Activated CD4-positive, alpha-beta T cell treated with anti-CD3 and anti-CD28 coated beads, Interleukin-2, amount 50 U/mL, for 1 hour (primary cell): Measurements from ENCODE around the gene SCP2.

ENCODE experiments used
- DNase-seq: peaks from one replicate; pipeline ENCODE4 v3.0.0-alpha.2; 2020

The SCP2 gene

DNA sequence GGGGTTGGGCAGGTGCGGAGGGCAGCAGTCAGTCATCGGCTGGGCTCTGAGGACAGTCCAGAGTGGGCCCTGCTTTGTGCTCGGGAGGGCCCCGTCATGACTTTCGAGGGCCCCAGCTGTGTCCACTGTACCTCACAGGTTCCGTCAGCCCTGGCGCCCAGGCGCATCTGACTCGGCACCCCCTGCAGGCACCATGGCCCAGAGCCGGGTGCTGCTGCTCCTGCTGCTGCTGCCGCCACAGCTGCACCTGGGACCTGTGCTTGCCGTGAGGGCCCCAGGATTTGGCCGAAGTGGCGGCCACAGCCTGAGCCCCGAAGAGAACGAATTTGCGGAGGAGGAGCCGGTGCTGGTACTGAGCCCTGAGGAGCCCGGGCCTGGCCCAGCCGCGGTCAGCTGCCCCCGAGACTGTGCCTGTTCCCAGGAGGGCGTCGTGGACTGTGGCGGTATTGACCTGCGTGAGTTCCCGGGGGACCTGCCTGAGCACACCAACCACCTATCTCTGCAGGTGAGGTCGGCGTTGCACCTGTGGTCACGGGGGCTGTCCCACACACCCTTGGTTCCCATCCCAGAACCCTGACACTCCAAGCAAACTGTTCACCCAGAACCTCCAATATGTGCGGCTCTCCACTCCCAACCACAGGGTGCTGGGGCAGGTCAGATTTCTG is 142.7 kb downstream of the SCP2 start:
- no peak for DNase-seq

DNA sequence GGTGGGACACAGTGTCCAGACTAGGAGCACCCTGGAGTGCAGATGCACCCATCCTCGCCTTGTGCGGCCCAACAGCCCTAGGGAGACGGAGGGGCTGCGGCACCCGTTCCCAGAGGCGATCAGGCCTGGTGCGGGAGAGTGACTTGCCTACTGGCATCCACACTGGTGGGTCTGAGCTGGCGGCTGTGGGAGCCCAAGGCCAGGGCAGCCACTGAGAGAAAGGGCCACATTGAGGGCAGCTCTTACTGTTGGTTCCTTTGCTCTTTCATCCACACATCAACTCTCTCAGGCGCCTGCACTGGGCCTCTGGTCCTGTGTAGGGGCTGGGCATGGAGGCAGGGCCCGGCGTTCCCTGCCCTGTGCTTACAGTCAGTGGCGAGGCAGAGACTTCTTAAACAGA is 143.5 kb downstream of the SCP2 start:
- no peak for DNase-seq

- DNase-seq: no peak
Observed at GRCh38 chr1:53071167-53071865, 144.2 kb downstream of the SCP2 start.

- DNase-seq: no peak
Observed at GRCh38 chr1:53071915-53072314, 144.8 kb downstream of the SCP2 start.

DNA sequence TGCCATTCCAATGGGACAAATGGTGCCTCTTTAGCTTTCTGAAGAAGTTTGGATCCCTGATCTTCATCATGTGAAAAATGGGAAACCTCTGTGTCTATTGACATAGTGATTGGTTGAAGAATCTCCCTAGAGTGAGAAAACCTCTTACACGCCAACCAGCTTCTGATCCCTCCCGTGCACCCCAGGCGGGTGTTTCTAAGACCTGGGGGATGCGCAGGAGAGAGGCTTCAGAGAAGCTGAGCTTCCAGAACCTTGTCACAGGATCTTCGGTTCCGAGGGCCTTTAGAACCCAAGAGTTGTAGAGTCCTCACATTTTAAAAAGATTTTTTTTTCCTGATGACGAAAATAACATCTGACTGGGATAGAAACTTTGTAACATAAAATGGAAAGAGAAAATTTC is 146.2 kb downstream of the SCP2 start:
- DNase-seq: no peak

DNA sequence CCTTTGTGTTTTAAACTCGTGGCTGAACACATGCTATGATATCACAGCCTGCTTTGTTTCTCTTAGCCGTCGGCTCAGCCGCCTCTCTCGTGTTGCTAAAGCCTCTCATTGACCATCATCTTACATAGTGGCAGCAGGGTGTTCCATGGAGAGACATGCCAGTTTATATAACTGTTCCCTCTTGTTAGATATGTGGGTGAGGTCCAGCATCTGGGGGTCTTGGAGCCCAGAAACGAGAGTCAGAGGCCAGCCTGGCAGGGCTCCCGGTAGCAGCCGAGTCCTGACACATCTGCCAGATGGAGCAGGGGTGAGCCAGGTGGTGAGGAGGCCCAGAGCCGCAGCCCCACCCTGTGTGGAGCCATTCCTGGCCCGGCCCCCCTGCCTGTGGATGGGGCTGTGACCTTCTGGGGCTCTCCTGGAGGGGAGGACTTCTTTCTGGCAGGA is 146.8 kb downstream of the SCP2 start:
- no peak for DNase-seq

DNA sequence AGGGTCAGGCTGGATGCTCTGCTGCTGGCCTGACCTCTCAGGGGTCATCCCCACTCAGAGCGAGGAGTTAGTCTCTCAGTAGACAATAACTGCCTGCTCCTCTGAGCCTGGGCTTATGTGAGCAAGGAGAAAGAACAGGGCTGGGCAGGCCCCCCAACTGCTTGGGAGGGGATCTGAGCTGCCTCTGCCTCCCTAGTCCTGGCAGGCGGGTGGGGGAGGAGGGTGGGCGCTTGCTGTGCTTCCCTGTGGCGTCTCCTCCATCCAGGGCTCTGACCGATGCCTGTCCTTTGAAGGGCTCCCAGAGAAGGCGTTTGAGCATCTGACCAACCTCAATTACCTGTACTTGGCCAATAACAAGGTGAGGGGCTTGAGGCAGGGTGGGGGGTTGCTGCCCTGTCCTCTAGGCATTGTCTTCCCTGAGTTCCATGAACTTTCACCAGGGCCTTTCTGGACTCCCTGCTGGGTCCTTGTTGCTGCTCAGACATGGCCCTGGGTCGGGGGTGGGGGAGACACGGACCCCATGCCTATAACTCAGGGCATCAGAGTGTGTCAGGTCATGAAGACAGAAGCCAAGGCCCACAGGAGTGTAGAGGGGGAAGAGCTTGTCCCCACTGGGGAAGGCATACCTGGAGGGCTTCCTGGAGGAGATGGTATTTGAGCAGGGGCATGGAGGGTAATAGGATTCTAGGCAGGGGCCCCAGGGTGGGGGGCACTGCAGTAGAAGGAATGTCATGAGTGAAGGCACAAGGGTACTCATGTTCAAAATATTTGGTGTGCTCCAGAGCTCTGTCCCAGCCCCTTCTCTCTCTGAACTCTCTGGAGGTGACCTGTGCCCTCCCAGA is 147.5 kb downstream of the SCP2 start:
- no peak for DNase-seq

GRCh38 chr1:53075206-53075605 is 148.1 kb downstream of the SCP2 start:
- DNase-seq: no peak

- DNase-seq: no peak
Observed at GRCh38 chr1:53075761-53076163, 148.7 kb downstream of the SCP2 start.

DNA sequence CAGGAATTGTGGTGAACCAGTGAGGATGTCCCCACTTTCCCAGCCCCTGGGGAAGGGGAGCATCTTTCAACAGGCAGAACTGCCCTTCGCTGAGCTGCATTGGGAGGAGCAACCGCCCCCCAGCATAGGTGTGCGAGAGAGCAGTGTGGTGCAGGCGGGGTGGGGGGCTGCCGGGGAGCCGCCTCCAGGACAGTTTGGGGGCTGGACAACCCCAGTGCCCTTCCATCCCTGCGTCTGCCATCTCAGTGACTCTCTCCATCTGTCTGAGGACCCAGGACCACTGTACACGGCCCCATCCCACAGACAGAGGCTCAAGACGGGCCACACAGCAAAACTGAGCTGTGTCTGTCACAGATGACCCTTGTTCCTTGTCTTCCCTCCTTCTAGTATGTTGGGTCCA is 149.1 kb downstream of the SCP2 start:
- DNase-seq: no peak

DNA sequence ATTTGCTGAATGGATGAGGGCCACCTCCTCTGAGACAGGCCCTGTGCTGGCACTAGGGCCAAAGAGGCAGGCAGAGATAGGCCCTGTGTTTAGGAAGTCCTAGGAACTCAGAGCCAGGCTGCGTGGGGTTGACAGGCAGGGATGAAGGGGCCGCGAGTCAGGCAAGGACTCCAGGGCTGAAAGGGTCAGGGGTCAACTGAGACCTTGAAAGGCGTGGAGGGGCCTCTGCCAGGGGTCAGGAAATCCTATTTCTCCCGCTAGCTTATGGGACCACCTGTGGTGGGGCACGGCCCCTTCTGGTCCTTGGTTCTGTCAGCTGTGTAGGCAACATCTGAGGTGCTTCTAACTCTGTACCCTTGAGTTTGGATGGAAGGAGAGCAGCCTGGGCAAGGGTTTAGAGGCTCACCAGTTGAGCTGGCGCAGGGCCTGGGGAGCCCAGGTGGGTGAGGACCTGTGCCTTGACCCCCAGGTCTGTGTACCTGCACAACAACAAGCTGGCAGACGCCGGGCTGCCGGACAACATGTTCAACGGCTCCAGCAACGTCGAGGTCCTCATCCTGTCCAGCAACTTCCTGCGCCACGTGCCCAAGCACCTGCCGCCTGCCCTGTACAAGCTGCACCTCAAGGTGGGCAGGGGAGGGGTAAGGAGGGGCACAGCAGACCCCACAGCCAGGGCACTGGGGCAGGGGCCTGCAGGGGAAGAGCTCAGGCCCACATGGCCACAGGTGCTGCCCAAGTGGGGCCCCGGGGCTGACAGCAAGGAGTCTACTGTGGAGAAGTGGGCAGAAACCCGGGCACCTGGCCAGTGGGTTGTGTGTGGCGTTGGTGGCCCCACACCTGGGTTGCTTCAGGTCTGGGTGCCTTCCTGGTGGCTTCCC is 149.9 kb downstream of the SCP2 start:
- DNase-seq: no peak

DNA sequence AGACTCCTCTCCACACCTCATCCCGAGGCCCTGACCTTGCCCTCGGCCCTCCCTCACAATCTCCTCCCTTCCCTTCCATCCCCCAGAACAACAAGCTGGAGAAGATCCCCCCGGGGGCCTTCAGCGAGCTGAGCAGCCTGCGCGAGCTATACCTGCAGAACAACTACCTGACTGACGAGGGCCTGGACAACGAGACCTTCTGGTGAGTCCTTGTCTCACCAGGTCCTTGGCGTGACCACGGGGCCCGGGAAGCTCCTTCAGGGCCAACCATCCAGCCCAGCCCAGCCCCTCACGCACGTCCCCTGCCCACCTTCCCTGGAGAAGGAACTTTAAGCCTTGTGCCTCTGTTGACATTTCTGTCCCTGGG is 150.5 kb downstream of the SCP2 start:
- DNase-seq: no peak

DNA sequence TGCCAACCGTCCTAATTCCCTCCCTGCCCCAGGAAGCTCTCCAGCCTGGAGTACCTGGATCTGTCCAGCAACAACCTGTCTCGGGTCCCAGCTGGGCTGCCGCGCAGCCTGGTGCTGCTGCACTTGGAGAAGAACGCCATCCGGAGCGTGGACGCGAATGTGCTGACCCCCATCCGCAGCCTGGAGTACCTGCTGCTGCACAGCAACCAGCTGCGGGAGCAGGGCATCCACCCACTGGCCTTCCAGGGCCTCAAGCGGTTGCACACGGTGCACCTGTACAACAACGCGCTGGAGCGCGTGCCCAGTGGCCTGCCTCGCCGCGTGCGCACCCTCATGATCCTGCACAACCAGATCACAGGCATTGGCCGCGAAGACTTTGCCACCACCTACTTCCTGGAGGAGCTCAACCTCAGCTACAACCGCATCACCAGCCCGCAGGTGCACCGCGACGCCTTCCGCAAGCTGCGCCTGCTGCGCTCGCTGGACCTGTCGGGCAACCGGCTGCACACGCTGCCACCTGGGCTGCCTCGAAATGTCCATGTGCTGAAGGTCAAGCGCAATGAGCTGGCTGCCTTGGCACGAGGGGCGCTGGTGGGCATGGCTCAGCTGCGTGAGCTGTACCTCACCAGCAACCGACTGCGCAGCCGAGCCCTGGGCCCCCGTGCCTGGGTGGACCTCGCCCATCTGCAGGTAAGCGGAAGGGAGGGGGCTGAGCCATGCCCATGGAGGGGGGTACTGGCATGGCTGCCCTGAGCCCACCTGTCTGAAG is 151.4 kb downstream of the SCP2 start:
- DNase-seq: no peak

DNA sequence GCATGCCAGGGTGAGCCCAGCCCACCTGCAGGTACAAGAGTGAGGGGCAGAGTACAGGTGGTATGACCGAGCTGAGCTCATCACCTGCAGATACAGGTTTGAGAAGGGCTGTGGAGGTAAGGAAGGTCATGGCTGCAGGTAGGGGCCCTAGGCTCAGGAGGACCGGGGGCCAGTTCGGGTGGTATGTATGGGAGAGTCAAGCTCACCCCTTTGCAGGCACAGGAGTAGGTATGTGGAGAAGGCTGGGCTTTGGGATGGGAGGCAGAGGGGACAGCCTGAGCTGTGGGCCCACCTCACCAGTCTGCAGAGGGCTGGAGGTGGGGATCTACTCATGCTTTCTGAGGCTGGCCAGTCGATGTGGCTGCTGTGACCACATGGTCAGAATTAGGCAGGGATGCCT is 152.2 kb downstream of the SCP2 start:
- no peak for DNase-seq

GRCh38 chr1:53080041-53080440 is 153.0 kb downstream of the SCP2 start:
- no peak for DNase-seq

- DNase-seq: no peak
Observed at GRCh38 chr1:53080769-53081168, 153.7 kb downstream of the SCP2 start.

GRCh38 chr1:53081384-53082066 is 154.4 kb downstream of the SCP2 start:
- no peak for DNase-seq

- no peak for DNase-seq
Observed at GRCh38 chr1:53082826-53083455, 155.9 kb downstream of the SCP2 start.

DNA sequence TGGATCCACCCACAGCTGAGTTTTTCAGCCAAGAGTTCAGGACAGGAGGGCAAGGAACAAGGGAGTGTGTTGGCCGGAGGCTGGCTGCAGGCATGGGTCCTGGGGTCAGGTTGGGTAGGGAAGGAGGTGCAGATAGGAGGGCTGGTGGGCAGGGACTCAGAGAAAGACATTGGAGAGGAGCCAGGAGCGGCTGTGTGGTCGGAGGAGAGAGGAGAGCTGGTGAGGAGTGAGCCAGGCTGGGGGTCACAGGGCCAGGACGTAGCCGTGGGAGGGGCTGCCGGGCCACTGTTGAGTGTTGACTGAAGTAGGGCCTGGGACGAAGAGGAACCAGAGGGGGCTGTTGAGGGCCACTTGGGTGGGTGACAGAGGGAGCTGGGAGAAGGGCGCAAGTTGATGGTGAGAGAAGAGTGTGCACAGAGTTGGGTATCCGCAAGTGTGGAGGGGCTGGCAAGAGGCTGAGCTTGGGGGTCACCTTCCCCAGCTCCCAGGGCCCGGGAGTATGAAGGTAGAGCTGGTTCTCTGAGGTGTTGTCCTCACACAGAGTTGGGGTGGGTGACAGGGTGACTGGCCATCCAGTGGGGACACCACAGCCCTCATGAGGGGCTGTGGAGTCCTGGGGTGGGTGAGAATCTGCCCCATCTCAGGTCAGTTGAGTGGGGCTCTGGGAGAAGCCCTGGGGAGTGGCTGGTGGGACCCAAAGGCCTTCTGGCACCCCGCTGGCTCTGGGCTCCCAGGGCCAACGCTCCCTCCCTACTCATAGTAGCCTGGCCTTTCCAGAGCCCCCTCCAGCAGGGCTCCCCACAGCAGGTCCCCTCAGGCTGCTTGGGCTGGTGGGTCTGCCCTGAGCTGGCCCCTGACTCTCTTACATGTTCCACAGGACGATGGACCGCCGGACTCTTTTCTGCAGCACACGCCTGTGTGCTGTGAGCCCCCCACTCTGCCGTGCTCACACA is 156.8 kb downstream of the SCP2 start:
- no peak for DNase-seq

DNA sequence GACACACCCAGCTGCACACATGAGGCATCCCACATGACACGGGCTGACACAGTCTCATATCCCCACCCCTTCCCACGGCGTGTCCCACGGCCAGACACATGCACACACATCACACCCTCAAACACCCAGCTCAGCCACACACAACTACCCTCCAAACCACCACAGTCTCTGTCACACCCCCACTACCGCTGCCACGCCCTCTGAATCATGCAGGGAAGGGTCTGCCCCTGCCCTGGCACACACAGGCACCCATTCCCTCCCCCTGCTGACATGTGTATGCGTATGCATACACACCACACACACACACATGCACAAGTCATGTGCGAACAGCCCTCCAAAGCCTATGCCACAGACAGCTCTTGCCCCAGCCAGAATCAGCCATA is 157.5 kb downstream of the SCP2 start:
- no peak for DNase-seq
